HepG2 (cell line): ENCODE results near the gene MICB.

ENCODE experiments used
- CTCF ChIP-seq: sonication (generic); formaldehyde crosslinking; IDR thresholded peaks from 2 replicates; pipeline ENCODE4 v1.5.0; 2020; ENCODE audit warnings: mild to moderate bottlenecking, missing genetic modification reagents, moderate library complexity
- JUN ChIP-seq: sonication (generic); formaldehyde crosslinking; IDR thresholded peaks from 2 replicates; pipeline ENCODE4 v1.4.0; 2020; ENCODE audit warnings: mild to moderate bottlenecking, missing genetic modification reagents
- REST ChIP-seq, 2 experiments: IDR thresholded peaks; 2 replicates each; pipeline ENCODE4 v1.6.1; 2011 to 2012; ENCODE audit warnings: low read length in 2 of 2, borderline replicate concordance in 1 of 2, low read depth in 1 of 2, mild to moderate bottlenecking in 1 of 2, moderate library complexity in 1 of 2
- TBL1XR1 ChIP-seq: fragments of 150-350 bp; IDR thresholded peaks from 2 replicates; pipeline ENCODE4 v1.6.1; 2014; ENCODE audit warnings: borderline replicate concordance, low read length; ENCODE audit not compliant: partially characterized antibody
- ZBTB8A ChIP-seq: sonication (generic); formaldehyde crosslinking; IDR thresholded peaks from 2 replicates; pipeline ENCODE4 v1.4.0; 2020; ENCODE audit warnings: mild to moderate bottlenecking, low read depth, missing genetic modification reagents, borderline replicate concordance
- ZNF143 ChIP-seq: sonication (generic); formaldehyde crosslinking; IDR thresholded peaks from 2 replicates; pipeline ENCODE4 v1.4.0; 2020; ENCODE audit warnings: missing genetic modification reagents

- no peak for TF ChIP-seq ZBTB8A (CRISPR knock-in tag)
- no peak for TF ChIP-seq REST (IDR thresholded peaks at IDR 0.05; ENCODE audit: borderline replicate concordance in 1 of 2, low read depth in 1 of 2, low read length in 2 of 2)
- TF ChIP-seq TBL1XR1, result no peak
- no peak for TF ChIP-seq JUN (CRISPR knock-in tag)
- no peak for TF ChIP-seq ZNF143
- TF ChIP-seq CTCF (CRISPR knock-in tag), result no peak
These were observed 36.6 kb downstream of the MICB start for GRCh38 chr6:31534521-31535040.
